Erythroblast (primary cell): ENCODE results near the gene NTN1.

ENCODE experiments used
- DNase-seq, 2 experiments: peaks; one replicate each; lab custom pipeline; 2025; lab: John Stamatoyannopoulos, UW
- GATA1 ChIP-seq: IDR thresholded peaks from 2 replicates; pipeline ENCODE4 v1.6.1; 2011; ENCODE audit warnings: low read depth, mild to moderate bottlenecking, control low read depth, low read length, moderate library complexity
- POLR2A ChIP-seq: IDR thresholded peaks from 2 replicates; pipeline ENCODE4 v1.6.1; 2011; ENCODE audit warnings: mild to moderate bottlenecking, low read length

NTN1 gene

GRCh38 chr17:9174312-9174711, 153.0 kb downstream of the NTN1 start:
- no peak for TF ChIP-seq GATA1
- TF ChIP-seq POLR2A: no peak
- DNase-seq: no peak

DNA sequence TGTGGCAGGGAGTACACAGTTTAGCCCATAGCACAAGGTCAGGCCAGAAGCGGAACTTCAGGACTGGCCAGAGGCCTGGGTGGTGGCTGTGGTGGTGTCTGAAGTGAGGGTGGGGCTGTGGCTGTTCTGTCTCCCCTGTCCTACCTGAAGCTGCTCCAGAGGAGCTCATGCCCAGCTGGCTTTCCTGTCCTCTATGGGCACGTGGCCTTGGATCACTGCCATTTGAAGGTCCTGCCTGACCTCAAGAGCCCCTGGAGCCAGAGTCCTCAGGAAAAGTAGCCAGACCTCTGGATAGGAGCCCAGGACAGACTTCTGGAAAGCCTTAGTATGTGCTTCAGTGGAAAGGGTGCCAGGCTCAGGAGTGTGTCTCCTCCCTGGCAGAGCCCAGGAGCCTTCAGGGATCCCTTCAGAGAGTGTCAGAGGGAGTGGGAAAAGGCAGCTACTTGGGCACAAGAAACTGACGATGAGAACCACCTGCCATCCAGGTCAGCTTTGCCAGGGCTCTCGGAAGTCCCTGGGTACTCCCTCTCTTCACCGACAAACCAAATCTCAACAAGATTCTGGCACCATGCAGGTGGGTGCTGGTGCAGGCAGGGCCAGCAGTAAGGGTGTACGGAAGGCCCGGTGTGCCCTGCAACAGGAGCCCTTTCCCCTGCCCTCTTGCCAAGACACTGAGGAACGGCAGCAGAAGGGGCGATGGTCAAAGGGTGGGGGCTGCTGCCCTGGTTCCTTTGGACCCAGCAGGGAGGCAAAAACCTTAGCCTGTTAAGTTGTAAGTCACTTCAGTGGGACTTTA, 153.7 kb downstream of the NTN1 start:
- TF ChIP-seq GATA1 (no peak), POLR2A (no peak)
- DNase-seq: no peak

DNA sequence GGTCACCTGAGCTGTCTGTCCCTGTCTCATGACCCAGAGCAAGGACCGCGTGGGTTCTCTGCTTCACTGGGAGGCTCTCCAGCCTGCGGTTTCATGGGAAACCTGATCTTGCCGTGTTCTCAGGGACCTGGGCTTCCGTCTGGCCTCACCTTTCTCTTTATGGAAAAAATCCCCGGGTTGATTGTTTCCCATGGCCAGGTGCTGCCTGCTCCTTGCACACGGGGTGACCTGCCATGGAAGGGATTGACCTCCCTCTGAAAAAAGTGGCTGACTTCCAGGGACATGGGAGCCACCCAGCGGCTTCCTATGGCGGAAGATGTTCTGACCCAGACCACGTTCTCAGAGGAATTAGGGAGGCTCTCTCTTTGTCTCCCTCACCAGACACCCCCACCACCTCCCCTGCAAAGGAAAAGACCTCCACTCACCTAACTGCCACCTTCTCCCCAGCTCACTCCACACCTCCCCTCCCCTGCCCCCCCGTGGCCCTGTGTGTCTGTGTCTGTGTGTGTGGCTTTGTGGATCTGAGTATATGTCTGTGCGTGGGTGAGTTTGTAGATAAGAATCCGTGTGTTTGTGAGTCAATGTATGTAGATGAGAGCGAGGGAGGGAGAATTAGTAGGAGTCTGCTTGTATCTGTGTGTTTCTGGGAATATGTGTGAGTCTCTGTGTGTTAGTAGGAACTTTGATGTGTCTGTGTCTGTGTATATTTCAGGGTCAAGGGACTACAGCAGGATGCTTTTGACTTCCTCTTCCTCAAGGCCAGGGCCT, 154.6 kb downstream of the NTN1 start:
- no peak for DNase-seq
- TF ChIP-seq GATA1 (no peak), POLR2A (no peak)

GRCh38 chr17:9177212-9177611, 155.9 kb downstream of the NTN1 start:
- DNase-seq: no peak
- TF ChIP-seq GATA1: no peak
- TF ChIP-seq POLR2A: no peak

DNA sequence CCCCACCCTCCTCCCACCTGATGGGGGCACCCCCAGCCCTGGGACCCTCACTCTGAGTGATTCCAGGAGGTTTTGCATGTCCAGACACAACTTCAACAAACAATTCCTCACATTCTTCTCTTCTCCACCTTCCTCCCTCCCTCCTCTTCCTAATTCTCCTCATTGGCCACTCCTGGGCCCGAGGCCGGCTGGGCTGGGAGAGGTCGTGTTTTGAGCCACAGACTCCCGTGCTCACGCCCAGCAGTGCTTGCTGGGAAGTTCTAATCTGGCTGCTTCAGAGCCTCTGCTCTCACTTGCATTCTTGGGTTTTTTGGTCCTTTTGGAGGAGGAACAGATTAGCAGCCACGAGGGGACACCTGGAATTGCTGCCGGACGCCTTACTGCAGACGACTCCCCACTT, 157.0 kb downstream of the NTN1 start:
- DNase-seq: no peak
- TF ChIP-seq POLR2A (no peak), GATA1 (no peak)

DNA sequence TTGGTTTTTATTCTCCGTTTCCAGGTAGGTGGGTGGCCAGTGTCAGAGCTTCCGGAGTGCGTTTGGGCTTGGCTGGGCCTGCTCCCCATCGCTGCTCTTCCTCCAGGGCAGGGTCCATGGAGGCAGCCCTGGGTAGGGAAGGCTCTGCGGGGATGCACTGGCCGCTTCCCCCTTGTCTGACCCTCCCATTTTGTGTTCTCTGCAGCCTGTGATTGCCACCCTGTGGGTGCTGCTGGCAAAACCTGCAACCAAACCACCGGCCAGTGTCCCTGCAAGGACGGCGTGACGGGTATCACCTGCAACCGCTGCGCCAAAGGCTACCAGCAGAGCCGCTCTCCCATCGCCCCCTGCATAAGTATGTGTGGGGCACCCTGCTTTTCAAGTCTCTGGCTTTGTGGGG, 158.3 kb downstream of the NTN1 start:
- no peak for DNase-seq
- TF ChIP-seq POLR2A (no peak), GATA1 (no peak)

DNA sequence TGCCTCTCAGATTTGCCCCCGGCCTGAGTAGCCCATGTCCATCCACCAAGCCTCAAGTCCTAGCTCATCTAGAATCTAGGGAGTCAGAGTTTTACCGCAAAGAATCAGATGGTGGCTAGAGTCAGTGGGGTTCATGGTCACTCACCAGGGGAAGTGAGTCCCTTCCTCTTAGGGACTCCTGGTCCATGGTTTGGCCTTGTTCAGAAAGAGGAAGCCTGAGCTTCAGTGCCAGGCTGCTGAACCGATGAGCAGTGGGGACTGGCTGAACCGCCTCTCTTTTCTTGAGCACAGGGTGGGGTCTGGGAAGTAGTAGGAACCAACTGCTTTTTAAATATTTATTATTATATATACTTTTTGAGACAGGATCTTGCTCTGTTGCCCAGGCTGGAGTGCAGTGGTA, 160.3 kb downstream of the NTN1 start:
- no peak for DNase-seq
- TF ChIP-seq POLR2A (no peak), GATA1 (no peak)

- no peak for TF ChIP-seq POLR2A
- DNase-seq: no peak
These were observed 162.0 kb downstream of the NTN1 start for GRCh38 chr17:9183306-9183705.

DNA sequence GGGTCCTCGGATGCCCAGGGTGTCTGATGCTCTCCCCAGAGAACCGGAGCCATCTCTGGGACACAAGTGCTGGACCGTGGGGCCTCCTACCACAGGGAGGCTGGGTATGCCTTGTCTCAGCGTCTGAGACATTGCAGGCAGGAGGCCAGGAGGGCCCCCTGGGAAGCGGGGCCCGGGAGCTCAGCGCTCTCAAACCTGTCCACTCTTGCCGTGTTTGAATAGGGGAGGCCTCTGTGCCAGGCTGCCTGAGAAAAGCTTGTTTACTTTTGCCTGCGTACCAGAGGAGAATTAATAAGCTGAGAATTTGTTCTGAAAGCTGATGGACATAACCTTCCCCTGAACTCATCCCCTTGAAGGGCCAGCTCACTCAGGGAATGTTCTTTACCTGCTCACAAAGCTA, 163.8 kb downstream of the NTN1 start:
- TF ChIP-seq POLR2A (no peak), GATA1 (no peak)
- DNase-seq: no peak

DNA sequence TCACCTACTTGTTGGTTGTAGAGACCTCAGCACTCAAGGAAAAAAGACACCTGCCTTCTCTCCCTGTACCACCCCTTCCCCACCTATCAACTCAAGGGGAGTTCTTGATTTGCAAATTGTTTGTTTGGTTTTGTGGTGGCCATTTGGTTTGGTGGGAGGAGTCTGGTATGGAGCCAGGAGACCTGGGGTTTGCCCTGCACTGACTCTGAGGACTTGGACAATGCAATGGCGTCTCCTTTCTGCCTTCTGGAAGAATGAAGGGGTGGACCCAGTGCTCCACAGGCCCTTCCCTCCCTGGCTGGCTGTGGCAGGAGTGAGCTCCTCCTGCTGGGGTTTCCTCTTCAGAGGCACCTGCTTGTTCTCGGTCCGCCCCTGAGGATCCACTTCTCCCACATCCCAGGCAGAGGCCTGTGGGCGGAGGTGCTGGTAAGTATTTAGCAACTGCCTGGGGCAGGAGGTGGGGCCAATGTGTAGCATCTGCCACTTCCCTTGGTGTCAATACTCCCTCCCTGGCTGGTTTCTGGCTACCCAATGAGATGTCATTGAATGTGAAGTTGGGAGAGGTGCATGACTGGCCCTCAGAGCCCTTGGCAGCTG, 164.5 kb downstream of the NTN1 start:
- no peak for TF ChIP-seq GATA1
- TF ChIP-seq POLR2A: no peak
- DNase-seq: no peak

- DNase-seq: no peak
- TF ChIP-seq GATA1 (no peak), POLR2A (no peak)
These were observed 166.5 kb downstream of the NTN1 start for GRCh38 chr17:9187828-9188227.

- TF ChIP-seq POLR2A (no peak), GATA1 (no peak)
- no peak for DNase-seq
These were observed 167.1 kb downstream of the NTN1 start for GRCh38 chr17:9188367-9188766.

- DNase-seq: no peak
- TF ChIP-seq GATA1: no peak
- TF ChIP-seq POLR2A: no peak
These were observed 168.6 kb downstream of the NTN1 start for GRCh38 chr17:9189870-9190269.

GRCh38 chr17:9192010-9192409, 170.7 kb downstream of the NTN1 start:
- TF ChIP-seq POLR2A: no peak
- no peak for TF ChIP-seq GATA1
- DNase-seq: no peak
